ENCODE data around the gene KRTAP10-1.
"Not testable (repeated sequence)": the region's sequence is repeated elsewhere in the genome, so short reads cannot be mapped to it uniquely, and the experiment has no call there.

Gene KRTAP10-1

GRCh38 chr21:44508711-44509445 lies 31.1 kb downstream of the KRTAP10-1 start:
- Histone ChIP-seq H3K27me3 (ENCODE audit: insufficient read depth, low read length) (no peaks in the 10 kb centered on the region), H3K4me3 (ENCODE audit: low read length) (no peak overlapping the region), H3K36me3 (ENCODE audit: insufficient read depth, low read depth, low read length) (no peaks in the 10 kb centered on the region), H3K9ac (ENCODE audit: low read depth, low read length) (no peak overlapping the region), H3K9me3 (ENCODE audit: insufficient read depth, low read depth, low read length) (no peaks in the 10 kb centered on the region), H3K4me1 (ENCODE audit: insufficient read depth, low read length) (no peaks in the 10 kb centered on the region), H3K27ac (ENCODE audit: low read length) (no peak overlapping the region)

GRCh38 chr21:44508426-44508710 lies 31.6 kb downstream of the KRTAP10-1 start:
- Histone ChIP-seq H3K27me3 (ENCODE audit: insufficient read depth, low read length) (no peaks in the 10 kb centered on the region), H3K9me3 (ENCODE audit: insufficient read depth, low read depth, low read length) (no peaks in the 10 kb centered on the region), H3K27ac (ENCODE audit: low read length) (no peak overlapping the region), H3K4me3 (ENCODE audit: low read length) (no peak overlapping the region), H3K36me3 (ENCODE audit: insufficient read depth, low read depth, low read length) (no peaks in the 10 kb centered on the region), H3K4me1 (ENCODE audit: insufficient read depth, low read length) (no peaks in the 10 kb centered on the region), H3K9ac (ENCODE audit: low read depth, low read length) (no peak overlapping the region)

- Histone ChIP-seq H3K4me1 (ENCODE audit: insufficient read depth, low read length) (no peaks in the 10 kb centered on the region), H3K27ac (ENCODE audit: low read length) (no peak overlapping the region), H3K9me3 (ENCODE audit: insufficient read depth, low read depth, low read length) (no peaks in the 10 kb centered on the region), H3K36me3 (ENCODE audit: insufficient read depth, low read depth, low read length) (no peaks in the 10 kb centered on the region), H3K9ac (ENCODE audit: low read depth, low read length) (no peak overlapping the region), H3K4me3 (ENCODE audit: low read length) (no peak overlapping the region), H3K27me3 (ENCODE audit: insufficient read depth, low read length) (no peaks in the 10 kb centered on the region)
Observed at GRCh38 chr21:44507673-44508425, 32.1 kb downstream of the KRTAP10-1 start.

- Histone ChIP-seq H3K4me3 (ENCODE audit: low read length) (no peak overlapping the region), H3K9ac (ENCODE audit: low read depth, low read length) (no peak overlapping the region), H3K36me3 (ENCODE audit: insufficient read depth, low read depth, low read length) (no peaks in the 10 kb centered on the region), H3K4me1 (ENCODE audit: insufficient read depth, low read length) (no peaks in the 10 kb centered on the region), H3K27ac (ENCODE audit: low read length) (no peak overlapping the region), H3K27me3 (ENCODE audit: insufficient read depth, low read length) (no peaks in the 10 kb centered on the region), H3K9me3 (ENCODE audit: insufficient read depth, low read depth, low read length) (no peaks in the 10 kb centered on the region)
Observed at GRCh38 chr21:44506279-44507255, 33.4 kb downstream of the KRTAP10-1 start.

GRCh38 chr21:44505673-44506278 lies 34.2 kb downstream of the KRTAP10-1 start:
- Histone ChIP-seq H3K27me3 (ENCODE audit: insufficient read depth, low read length) (no peaks in the 10 kb centered on the region), H3K9me3 (ENCODE audit: insufficient read depth, low read depth, low read length) (no peaks in the 10 kb centered on the region), H3K27ac (ENCODE audit: low read length) (no peak overlapping the region), H3K9ac (ENCODE audit: low read depth, low read length) (no peak overlapping the region), H3K4me1 (ENCODE audit: insufficient read depth, low read length) (no peaks in the 10 kb centered on the region), H3K4me3 (ENCODE audit: low read length) (no peak overlapping the region), H3K36me3 (ENCODE audit: insufficient read depth, low read depth, low read length) (no peaks in the 10 kb centered on the region)

GRCh38 chr21:44503901-44504399 lies 36.0 kb downstream of the KRTAP10-1 start:
- no peaks in the 10 kb centered on the region for H3K27me3 ChIP-seq (ENCODE audit: insufficient read depth, low read length)

GRCh38 chr21:44503006-44503889 lies 36.7 kb downstream of the KRTAP10-1 start:
- not testable (repeated sequence) for H3K27ac ChIP-seq (ENCODE audit: low read length); H3K4me3 ChIP-seq (ENCODE audit: low read length); H3K4me1 ChIP-seq (ENCODE audit: insufficient read depth, low read length); H3K9me3 ChIP-seq (ENCODE audit: insufficient read depth, low read depth, low read length); H3K27me3 ChIP-seq (ENCODE audit: insufficient read depth, low read length); H3K36me3 ChIP-seq (ENCODE audit: insufficient read depth, low read depth, low read length); H3K9ac ChIP-seq (ENCODE audit: low read depth, low read length)

More at GRCh38 chr21:44503901-44504399, 36.0 kb downstream of the KRTAP10-1 start:
- no peaks in the 10 kb centered on the region for H3K4me1 ChIP-seq (ENCODE audit: insufficient read depth, low read length)
- no peak overlapping the region for H3K9ac ChIP-seq (ENCODE audit: low read depth, low read length)
- H3K27ac ChIP-seq (ENCODE audit: low read length): no peak overlapping the region
- H3K36me3 ChIP-seq (ENCODE audit: insufficient read depth, low read depth, low read length): no peaks in the 10 kb centered on the region
- no peaks in the 10 kb centered on the region for H3K9me3 ChIP-seq (ENCODE audit: insufficient read depth, low read depth, low read length)
- H3K4me3 ChIP-seq (ENCODE audit: low read length): no peak overlapping the region

GRCh38 chr21:44502171-44502958 lies 37.6 kb downstream of the KRTAP10-1 start:
- Histone ChIP-seq H3K4me1 (ENCODE audit: insufficient read depth, low read length) (peaks cover 2% of the 10 kb centered on the region; the same call in 1 of the 2 replicates), H3K27me3 (ENCODE audit: insufficient read depth, low read length) (no peaks in the 10 kb centered on the region), H3K36me3 (ENCODE audit: insufficient read depth, low read depth, low read length) (no peaks in the 10 kb centered on the region), H3K9me3 (ENCODE audit: insufficient read depth, low read depth, low read length) (no peaks in the 10 kb centered on the region), H3K9ac (ENCODE audit: low read depth, low read length) (no peak overlapping the region), H3K27ac (ENCODE audit: low read length) (no peak overlapping the region), H3K4me3 (ENCODE audit: low read length) (no peak overlapping the region)

- H3K27me3 ChIP-seq (ENCODE audit: insufficient read depth, low read length): no peaks in the 10 kb centered on the region
- no peak overlapping the region for H3K9ac ChIP-seq (ENCODE audit: low read depth, low read length)
- H3K9me3 ChIP-seq (ENCODE audit: insufficient read depth, low read depth, low read length): no peaks in the 10 kb centered on the region
- H3K4me1 ChIP-seq (ENCODE audit: insufficient read depth, low read length): peaks cover 11% of the 10 kb centered on the region; the same call in 1 of the 2 replicates
- no peaks in the 10 kb centered on the region for H3K36me3 ChIP-seq (ENCODE audit: insufficient read depth, low read depth, low read length)
- no peak overlapping the region for H3K4me3 ChIP-seq (ENCODE audit: low read length)
- H3K27ac ChIP-seq (ENCODE audit: low read length): no peak overlapping the region
Observed at GRCh38 chr21:44500111-44500510, 39.9 kb downstream of the KRTAP10-1 start.

GRCh38 chr21:44499631-44500030 lies 40.4 kb downstream of the KRTAP10-1 start:
- no peak overlapping the region for H3K9ac ChIP-seq (ENCODE audit: low read depth, low read length)
- no peaks in the 10 kb centered on the region for H3K36me3 ChIP-seq (ENCODE audit: insufficient read depth, low read depth, low read length)
- H3K9me3 ChIP-seq (ENCODE audit: insufficient read depth, low read depth, low read length): no peaks in the 10 kb centered on the region
- H3K27ac ChIP-seq (ENCODE audit: low read length): no peak overlapping the region
- peaks cover 11% of the 10 kb centered on the region; the same call in 1 of the 2 replicates for H3K4me1 ChIP-seq (ENCODE audit: insufficient read depth, low read length)
- H3K27me3 ChIP-seq (ENCODE audit: insufficient read depth, low read length): no peaks in the 10 kb centered on the region
- no peak overlapping the region for H3K4me3 ChIP-seq (ENCODE audit: low read length)

Data from iPS-20b (cell line).